Trophoblast cell (in vitro differentiated cells and primary cell): Measurements from ENCODE around the gene TNIK.

Experiments used
- DNase-seq, 2 donors: peaks; one replicate each; pipeline ENCODE4 v3.0.0-alpha.2; 2016
- H2AFZ ChIP-seq: 2 replicates; pipeline ENCODE4 v1.6.1; 2013; ENCODE audit warnings: low read length, moderate library complexity, mild to moderate bottlenecking; ENCODE audit not compliant: insufficient read depth, poor library complexity
- H2AK5ac ChIP-seq: 2 replicates; pipeline ENCODE4 v1.6.1; 2013; ENCODE audit warnings: mild to moderate bottlenecking, low read length
- H2BK120ac ChIP-seq: 2 replicates; pipeline ENCODE4 v1.6.1; 2013; ENCODE audit warnings: low read length, mild to moderate bottlenecking, moderate library complexity; ENCODE audit not compliant: insufficient read depth, poor library complexity
- H2BK12ac ChIP-seq: 2 replicates; pipeline ENCODE4 v1.6.1; 2013; ENCODE audit warnings: mild to moderate bottlenecking, low read length, moderate library complexity
- H2BK5ac ChIP-seq: 2 replicates; pipeline ENCODE4 v1.6.1; 2013; ENCODE audit warnings: low read length, low read depth, moderate library complexity, mild to moderate bottlenecking; ENCODE audit not compliant: poor library complexity
- H3K14ac ChIP-seq: 2 replicates; pipeline ENCODE4 v1.6.1; 2013; ENCODE audit warnings: mild to moderate bottlenecking, low read length
- H3K18ac ChIP-seq: 2 replicates; pipeline ENCODE4 v1.6.1; 2013; ENCODE audit warnings: mild to moderate bottlenecking, low read length
- H3K23ac ChIP-seq: 2 replicates; pipeline ENCODE4 v1.6.1; 2013; ENCODE audit warnings: low read length
- H3K27ac ChIP-seq: 2 replicates; pipeline ENCODE4 v1.5.1; 2013; ENCODE audit warnings: low read depth, mild to moderate bottlenecking, inconsistent platforms, low read length, moderate library complexity
- H3K27me3 ChIP-seq: 2 replicates; pipeline ENCODE4 v1.6.1; 2013; ENCODE audit warnings: inconsistent platforms, mild to moderate bottlenecking, low read length, moderate library complexity; ENCODE audit not compliant: insufficient read depth
- H3K36me3 ChIP-seq, 2 experiments: 1 replicate in 1 of 2; 2 replicates in 1 of 2; pipeline ENCODE4 v1.6.1; 2013; ENCODE audit warnings: low read length in 2 of 2, mild to moderate bottlenecking in 2 of 2, moderate library complexity in 1 of 2; ENCODE audit not compliant: insufficient read depth in 2 of 2, control insufficient read depth in 1 of 2
- H3K4ac ChIP-seq: 2 replicates; pipeline ENCODE4 v1.6.1; 2013; ENCODE audit warnings: low read depth, mild to moderate bottlenecking, low read length, moderate library complexity
- H3K4me1 ChIP-seq, 2 experiments: 1 replicate in 1 of 2; 2 replicates in 1 of 2; pipeline ENCODE4 v1.6.1; 2013; ENCODE audit warnings: low read length in 2 of 2, mild to moderate bottlenecking in 2 of 2, moderate library complexity in 1 of 2; ENCODE audit not compliant: insufficient read depth in 2 of 2, control insufficient read depth in 1 of 2
- H3K4me2 ChIP-seq: 2 replicates; pipeline ENCODE4 v1.6.1; 2013; ENCODE audit warnings: inconsistent platforms, mild to moderate bottlenecking, low read length, moderate library complexity
- H3K4me3 ChIP-seq: 2 replicates; pipeline ENCODE4 v1.5.1; 2013; ENCODE audit warnings: mild to moderate bottlenecking, low read depth, low read length, inconsistent platforms
- H3K79me1 ChIP-seq: one replicate; pipeline ENCODE4 v1.6.1; 2013; ENCODE audit warnings: low read length
- H3K79me2 ChIP-seq: 2 replicates; pipeline ENCODE4 v1.6.1; 2013; ENCODE audit warnings: low read length, mild to moderate bottlenecking; ENCODE audit not compliant: control insufficient read depth, insufficient read depth, poor library complexity
- H3K9ac ChIP-seq: 2 replicates; pipeline ENCODE4 v1.6.1; 2013; ENCODE audit warnings: mild to moderate bottlenecking, low read length
- H3K9me3 ChIP-seq: 2 replicates; pipeline ENCODE4 v1.6.1; 2013; ENCODE audit warnings: low read depth, mild to moderate bottlenecking, control low read depth, inconsistent platforms, low read length; ENCODE audit not compliant: insufficient read depth
- H4K12ac ChIP-seq: 2 replicates; pipeline ENCODE4 v1.6.1; 2013; ENCODE audit warnings: low read depth, mild to moderate bottlenecking, low read length, moderate library complexity
- H4K8ac ChIP-seq: 2 replicates; pipeline ENCODE4 v1.6.1; 2013; ENCODE audit warnings: low read depth, mild to moderate bottlenecking, low read length, moderate library complexity
- H4K91ac ChIP-seq: one replicate; pipeline ENCODE4 v1.6.1; 2013; ENCODE audit warnings: low read depth, mild to moderate bottlenecking, low read length, moderate library complexity
- WGBS: extraction: QIAGEN DNeasy Blood & Tissue Kit; methylation state at CpG from one replicate; pipeline ENCODE4 v1.1.7; 2013; ENCODE audit warnings: missing lambda C conversion rate; ENCODE audit not compliant: insufficient read length, insufficient coverage; ENCODE audit errors: extremely low coverage; 5-methylcytosine and 5-hydroxymethylcytosine counted together

TNIK gene

GRCh38 chr3:171268677-171269076 is 191.5 kb downstream of the TNIK start:
- no peaks in the 10 kb centered on the region for H3K36me3 ChIP-seq
- no peak for DNase-seq
- no CpG with 5 or more reads among the region's 1 CpG for WGBS
- no peak overlapping the region for H2BK5ac ChIP-seq
- no peak overlapping the region for H3K4me2 ChIP-seq
- H2BK12ac ChIP-seq, result no peak overlapping the region
- H3K27me3 ChIP-seq, result no peaks in the 10 kb centered on the region
- no peak overlapping the region for H4K91ac ChIP-seq
- no peaks in the 10 kb centered on the region for H3K4me1 ChIP-seq
- no peak overlapping the region for H3K9ac ChIP-seq
- H3K14ac ChIP-seq, result no peak overlapping the region
- H4K12ac ChIP-seq, result no peak overlapping the region
- no peaks in the 10 kb centered on the region for H3K79me1 ChIP-seq
- no peak overlapping the region for H3K27ac ChIP-seq
- no peak overlapping the region for H3K23ac ChIP-seq
- no peak overlapping the region for H4K8ac ChIP-seq
- H3K4me3 ChIP-seq, result no peak overlapping the region
- no peak overlapping the region for H2AK5ac ChIP-seq
- no peak overlapping the region for H2AFZ ChIP-seq
- no peak overlapping the region for H3K4ac ChIP-seq
- no peaks in the 10 kb centered on the region for H3K9me3 ChIP-seq
- no peak overlapping the region for H2BK120ac ChIP-seq
- H3K18ac ChIP-seq, result no peak overlapping the region
- H3K79me2 ChIP-seq, result no peaks in the 10 kb centered on the region

- no peaks in the 10 kb centered on the region for H3K9me3 ChIP-seq
- no peak for DNase-seq
- H3K14ac ChIP-seq, result no peak overlapping the region
- no peaks in the 10 kb centered on the region for H3K4me1 ChIP-seq
- H3K36me3 ChIP-seq, result no peaks in the 10 kb centered on the region
- no peak overlapping the region for H3K23ac ChIP-seq
- H2BK5ac ChIP-seq, result no peak overlapping the region
- H3K4me3 ChIP-seq, result no peak overlapping the region
- no peak overlapping the region for H4K91ac ChIP-seq
- H2BK12ac ChIP-seq, result no peak overlapping the region
- H4K12ac ChIP-seq, result no peak overlapping the region
- H3K79me2 ChIP-seq, result no peaks in the 10 kb centered on the region
- no peak overlapping the region for H3K9ac ChIP-seq
- H2AFZ ChIP-seq, result no peak overlapping the region
- no CpG with 5 or more reads among the region's 1 CpG for WGBS
- H3K79me1 ChIP-seq, result no peaks in the 10 kb centered on the region
- no peak overlapping the region for H2AK5ac ChIP-seq
- H3K27ac ChIP-seq, result no peak overlapping the region
- H3K4ac ChIP-seq, result no peak overlapping the region
- H3K4me2 ChIP-seq, result no peak overlapping the region
- no peak overlapping the region for H2BK120ac ChIP-seq
- H3K18ac ChIP-seq, result no peak overlapping the region
- no peaks in the 10 kb centered on the region for H3K27me3 ChIP-seq
- no peak overlapping the region for H4K8ac ChIP-seq
Observed at GRCh38 chr3:171267104-171267503, 193.1 kb downstream of the TNIK start.

- Histone ChIP-seq H3K14ac (no peak overlapping the region), H3K9ac (no peak overlapping the region), H3K4me2 (no peak overlapping the region), H2AK5ac (no peak overlapping the region), H2AFZ (no peak overlapping the region), H2BK120ac (no peak overlapping the region), H3K4ac (no peak overlapping the region), H3K4me3 (no peak overlapping the region), H3K27me3 (no peaks in the 10 kb centered on the region), H3K23ac (no peak overlapping the region), H3K18ac (no peak overlapping the region), H3K27ac (no peak overlapping the region), H4K8ac (no peak overlapping the region), H3K36me3 (no peaks in the 10 kb centered on the region), H3K9me3 (no peaks in the 10 kb centered on the region), H2BK5ac (no peak overlapping the region), H2BK12ac (no peak overlapping the region), H3K79me1 (no peaks in the 10 kb centered on the region), H3K4me1 (no peaks in the 10 kb centered on the region), H4K12ac (no peak overlapping the region), H3K79me2 (no peaks in the 10 kb centered on the region), H4K91ac (no peak overlapping the region)
- no CpG with 5 or more reads among the region's 1 CpG for WGBS
- no peak for DNase-seq
Observed at GRCh38 chr3:171266740-171267073, 193.5 kb downstream of the TNIK start.

- H3K79me1 ChIP-seq, result no peaks in the 10 kb centered on the region
- no peak overlapping the region for H2BK5ac ChIP-seq
- H3K18ac ChIP-seq, result no peak overlapping the region
- DNase-seq, result peak in 1 of 2 donors; percentile 20
- WGBS, result no CpG with 5 or more reads among the region's 4 CpGs
- H3K9ac ChIP-seq, result no peak overlapping the region
- no peak overlapping the region for H2BK12ac ChIP-seq
- no peak overlapping the region for H3K14ac ChIP-seq
- no peak overlapping the region for H2BK120ac ChIP-seq
- no peaks in the 10 kb centered on the region for H3K9me3 ChIP-seq
- no peak overlapping the region for H3K23ac ChIP-seq
- no peak overlapping the region for H2AFZ ChIP-seq
- no peak overlapping the region for H3K4me2 ChIP-seq
- no peak overlapping the region for H4K12ac ChIP-seq
- no peak overlapping the region for H3K4ac ChIP-seq
- H2AK5ac ChIP-seq, result no peak overlapping the region
- H3K4me1 ChIP-seq, result no peaks in the 10 kb centered on the region
- no peak overlapping the region for H3K27ac ChIP-seq
- H3K36me3 ChIP-seq, result no peaks in the 10 kb centered on the region
- H4K91ac ChIP-seq, result no peak overlapping the region
- H3K27me3 ChIP-seq, result no peaks in the 10 kb centered on the region
- H3K4me3 ChIP-seq, result no peak overlapping the region
- H4K8ac ChIP-seq, result no peak overlapping the region
- H3K79me2 ChIP-seq, result no peaks in the 10 kb centered on the region
Observed at GRCh38 chr3:171266034-171266739, 194.0 kb downstream of the TNIK start.
